Memory B cell (primary cell): Measurements from ENCODE around the gene ASB3.
A peak's percentile ranks its signal among the peaks of the same experiment; 100 is the strongest.
"Not testable (repeated sequence)": the region's sequence is repeated elsewhere in the genome, so short reads cannot be mapped to it uniquely, and the experiment has no call there.

Experiments used
- ATAC-seq: fragments of 150-1000 bp; cut with Tn5 transposase; 2 replicates; pipeline ENCODE4 v1.10.0; 2021; ENCODE audit warnings: low read depth, mild to moderate bottlenecking, moderate library complexity
- DNase-seq, 2 donors: peaks; one replicate each; pipeline ENCODE4 v3.0.0; 2022; ENCODE audit warnings: low spot score in 2 of 2
- H3K27ac Mint-ChIP-seq: one replicate; pipeline ENCODE4 v1.8.0; 2022; ENCODE audit warnings: mild to moderate bottlenecking, moderate library complexity, mixed read lengths
- H3K27me3 Mint-ChIP-seq: one replicate; pipeline ENCODE4 v1.8.0; 2022; ENCODE audit warnings: mixed read lengths
- H3K36me3 Mint-ChIP-seq: one replicate; pipeline ENCODE4 v1.8.0; 2022; ENCODE audit warnings: mild to moderate bottlenecking, mixed read lengths
- H3K4me1 Mint-ChIP-seq: one replicate; pipeline ENCODE4 v1.8.0; 2022; ENCODE audit warnings: mixed read lengths
- H3K4me3 Mint-ChIP-seq: one replicate; pipeline ENCODE4 v1.8.0; 2022; ENCODE audit warnings: mild to moderate bottlenecking, moderate library complexity, mixed read lengths
- H3K9me3 Mint-ChIP-seq: one replicate; pipeline ENCODE4 v1.8.0; 2022; ENCODE audit warnings: mixed read lengths

ASB3 gene

DNA sequence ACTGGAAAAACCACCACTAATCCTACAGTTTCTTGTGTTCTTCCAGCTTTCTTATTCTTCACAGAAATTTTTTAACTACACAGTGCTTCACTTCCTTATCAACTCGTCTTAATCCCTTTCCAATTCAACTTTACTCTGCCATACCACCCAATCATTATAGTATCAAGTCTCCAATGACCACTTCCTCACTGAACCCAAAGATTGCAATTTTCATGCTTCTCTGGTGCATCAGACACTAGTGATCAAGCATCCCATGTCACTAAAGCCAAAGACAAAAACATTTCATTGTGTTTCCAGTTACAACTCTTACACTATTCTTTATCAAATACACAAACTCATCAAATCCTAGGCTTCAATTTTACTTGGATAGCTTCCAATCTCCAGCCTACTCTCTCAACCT, 9.6 kb downstream of the ASB3 start:
- peaks cover 20% of the 10 kb centered on the region for H3K4me1 Mint-ChIP-seq
- peak overlapping the region; percentile 4 for H3K27ac Mint-ChIP-seq
- no peak for ATAC-seq
- no peak for DNase-seq
- no peak overlapping the region for H3K4me3 Mint-ChIP-seq
- H3K9me3 Mint-ChIP-seq, result no peaks in the 10 kb centered on the region
- H3K36me3 Mint-ChIP-seq, result peaks cover 15% of the 10 kb centered on the region
- no peaks in the 10 kb centered on the region for H3K27me3 Mint-ChIP-seq

DNA sequence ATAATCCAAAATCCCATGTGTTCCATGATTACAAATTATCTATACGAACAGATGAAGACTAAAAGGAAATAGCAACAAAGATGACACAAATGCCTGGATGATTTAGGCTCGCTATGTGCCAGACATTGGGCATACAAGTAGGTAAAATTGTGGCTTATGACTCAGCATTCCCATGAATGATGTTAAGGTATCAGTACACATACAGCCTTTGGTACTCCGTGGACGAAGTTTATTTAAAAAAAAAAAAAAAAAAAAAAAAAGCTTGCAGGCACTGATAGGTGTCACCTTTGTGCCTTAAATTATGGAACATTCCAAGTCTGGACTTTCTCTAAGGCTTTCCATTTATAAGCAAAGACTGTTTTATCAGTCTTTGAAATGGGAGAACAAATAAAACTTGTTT, 16.5 kb downstream of the ASB3 start:
- no peak overlapping the region for H3K4me3 Mint-ChIP-seq

DNA sequence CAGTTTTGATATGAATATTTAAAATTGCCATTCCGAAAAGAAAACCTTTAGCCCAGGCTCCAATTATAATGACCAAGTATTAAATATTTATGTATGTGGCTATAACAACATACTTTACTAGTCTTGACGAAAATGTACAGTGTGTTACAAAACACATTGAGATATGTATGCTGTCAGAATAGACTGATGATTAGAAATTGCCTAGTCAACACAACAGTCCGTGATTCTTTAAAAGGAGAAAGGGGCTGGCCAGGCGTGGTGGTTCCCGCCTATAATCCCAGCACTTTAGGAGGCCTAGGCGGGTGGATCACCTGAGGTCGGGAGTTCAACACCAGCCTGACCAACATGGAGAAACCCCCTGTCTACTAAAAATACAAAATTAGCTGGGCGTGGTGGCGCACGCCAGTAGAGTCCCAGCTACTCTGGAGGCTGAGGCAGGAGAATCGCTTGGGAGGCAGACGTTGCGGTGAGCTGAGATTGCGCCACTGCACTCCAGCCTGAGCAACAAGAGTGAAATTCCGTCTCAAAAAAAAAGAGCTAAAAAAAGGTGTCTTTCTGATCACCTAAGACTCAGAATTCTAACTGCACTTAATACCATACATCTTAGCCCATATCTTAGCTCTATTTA, 17.3 kb downstream of the ASB3 start:
- no peaks in the 10 kb centered on the region for H3K27me3 Mint-ChIP-seq
- no peak overlapping the region for H3K4me3 Mint-ChIP-seq
- ATAC-seq (no peak), DNase-seq (no peak)
- peaks cover 15% of the 10 kb centered on the region for H3K4me1 Mint-ChIP-seq
- H3K9me3 Mint-ChIP-seq, result no peaks in the 10 kb centered on the region
- peaks cover 5% of the 10 kb centered on the region for H3K36me3 Mint-ChIP-seq
- H3K27ac Mint-ChIP-seq, result no peak overlapping the region

More for the DNA sequence above, 16.5 kb downstream of the ASB3 start:
- Mint-ChIP-seq H3K9me3 (no peaks in the 10 kb centered on the region), H3K27me3 (no peaks in the 10 kb centered on the region), H3K36me3 (peaks cover 5% of the 10 kb centered on the region), H3K27ac (no peak overlapping the region), H3K4me1 (peaks cover 15% of the 10 kb centered on the region)
- no peak for DNase-seq
- ATAC-seq, result no peak

DNA sequence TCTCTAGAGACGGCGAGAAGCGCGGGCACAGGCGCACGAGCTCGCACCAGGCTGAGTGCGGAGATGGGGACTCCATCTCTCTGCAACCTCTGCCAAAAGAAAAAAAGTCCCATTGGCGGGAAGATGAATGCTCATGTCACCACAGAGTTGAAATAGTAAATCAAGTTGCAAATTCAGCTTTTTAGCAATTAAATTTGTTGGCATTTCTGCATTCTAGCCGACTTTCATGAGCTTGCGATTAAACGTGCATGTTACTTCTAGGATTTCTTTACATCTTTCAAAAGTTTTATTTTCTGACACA, 18.6 kb downstream of the ASB3 start:
- Mint-ChIP-seq H3K4me3 (peak overlapping the region; percentile 97), H3K36me3 (peaks cover 9% of the 10 kb centered on the region), H3K27me3 (no peaks in the 10 kb centered on the region), H3K27ac (peak overlapping the region; percentile 98), H3K4me1 (peaks cover 13% of the 10 kb centered on the region), H3K9me3 (no peaks in the 10 kb centered on the region)
- DNase-seq (no peak), ATAC-seq (no peak)

DNA sequence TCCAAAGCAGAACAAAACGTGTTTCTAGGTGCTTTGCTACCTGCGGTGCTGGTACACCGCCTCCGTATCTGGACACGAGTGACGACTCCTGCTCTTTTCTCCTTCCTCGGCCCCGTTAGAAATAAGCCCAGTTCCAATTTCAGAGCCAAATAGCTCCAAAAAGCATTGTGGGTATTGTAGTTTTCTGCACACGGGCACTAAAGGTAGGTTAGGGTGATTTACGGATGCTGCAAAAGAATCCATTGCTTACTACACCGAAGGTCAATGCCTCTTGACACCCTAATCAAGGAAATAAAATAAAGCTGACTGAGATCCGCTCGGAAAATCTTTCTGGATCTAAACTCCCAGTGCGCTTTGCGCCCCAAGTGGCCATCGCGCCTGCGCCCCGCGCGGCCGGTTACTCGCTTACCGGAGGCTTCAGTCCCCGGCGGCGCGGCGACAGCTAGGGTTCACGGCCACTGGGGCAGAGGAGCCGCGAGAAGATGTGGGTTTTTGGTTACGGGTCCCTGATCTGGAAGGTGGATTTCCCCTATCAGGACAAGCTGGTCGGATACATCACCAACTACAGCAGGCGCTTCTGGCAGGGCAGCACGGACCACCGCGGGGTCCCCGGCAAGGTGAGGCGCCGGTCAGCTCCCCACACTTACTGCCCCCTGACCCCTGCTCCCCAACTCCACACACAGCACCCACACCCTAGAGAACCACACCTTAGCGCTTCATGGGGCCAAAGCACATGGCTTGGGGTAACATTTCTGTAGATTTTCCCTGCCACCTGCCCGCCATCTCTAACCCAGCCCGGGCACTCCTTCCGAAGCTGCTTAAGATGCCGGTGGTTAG, 19.1 kb downstream of the ASB3 start, which contains the start of gene CHAC2:
Gene CHAC2 (plus strand): TSS at position 400 of the 837 bp plus-strand sequence. CDS start 83 bp downstream, at position 483.
- Mint-ChIP-seq H3K27me3 (no peaks in the 10 kb centered on the region), H3K27ac (peak within 1 kb of the TSS; percentile 98), H3K9me3 (no peaks in the 10 kb centered on the region), H3K36me3 (peaks cover 10% of the 10 kb centered on the region), H3K4me1 (peaks cover 13% of the 10 kb centered on the region), H3K4me3 (peak within 1 kb of the TSS; percentile 97)
- DNase-seq, result peak; percentile 79 to 86
- ATAC-seq, result peak; percentile 94

DNA sequence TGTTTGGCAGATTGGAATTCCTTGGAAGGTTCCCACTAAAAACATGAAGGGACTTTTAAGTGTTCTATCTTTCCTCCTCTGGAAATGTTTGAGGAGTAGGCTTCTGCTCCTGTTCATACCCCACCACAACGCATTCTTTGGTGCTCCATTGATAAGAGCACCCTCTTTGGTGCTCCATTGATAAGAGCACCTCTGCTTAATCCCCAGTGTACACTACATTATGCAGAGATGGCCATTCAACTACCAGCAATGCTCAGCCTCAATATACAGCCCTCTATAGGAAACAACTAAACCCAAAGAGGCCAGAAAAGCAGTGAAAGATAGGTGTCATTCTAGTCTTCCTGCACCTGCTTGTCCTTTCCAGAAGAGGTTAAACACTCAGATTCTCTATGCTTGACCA, 21.0 kb downstream of the ASB3 start:
- Mint-ChIP-seq H3K27ac (peak overlapping the region; percentile 25), H3K4me3 (no peak overlapping the region), H3K9me3 (no peaks in the 10 kb centered on the region), H3K27me3 (no peaks in the 10 kb centered on the region), H3K4me1 (peaks cover 13% of the 10 kb centered on the region), H3K36me3 (peaks cover 13% of the 10 kb centered on the region)
- no peak for ATAC-seq
- no peak for DNase-seq

DNA sequence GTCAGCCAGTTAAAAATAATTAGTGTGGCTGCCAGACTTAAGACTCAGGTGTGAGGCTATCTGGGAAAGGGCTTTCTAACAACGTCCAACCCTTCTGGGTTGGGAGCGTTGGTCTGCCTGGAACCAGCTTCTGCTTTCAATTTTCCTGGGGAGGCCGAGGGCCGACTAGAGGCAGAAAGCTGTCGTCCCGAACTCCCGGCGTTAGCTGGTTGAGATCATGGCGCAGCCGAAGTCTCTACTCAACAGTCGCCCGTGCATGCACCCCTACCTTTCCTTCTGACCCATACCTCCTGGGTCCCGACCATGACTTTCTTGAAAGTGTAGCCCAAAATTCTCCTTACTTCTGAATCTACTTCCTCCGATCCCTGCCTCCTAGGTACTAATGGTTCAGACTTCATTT, 29.5 kb downstream of the ASB3 start:
- H3K27me3 Mint-ChIP-seq, H3K9me3 Mint-ChIP-seq, H3K4me1 Mint-ChIP-seq, H3K4me3 Mint-ChIP-seq, DNase-seq, ATAC-seq: not testable (repeated sequence)
- Mint-ChIP-seq H3K36me3 (peaks cover 25% of the 10 kb centered on the region), H3K27ac (peak overlapping the region; percentile 7)

DNA sequence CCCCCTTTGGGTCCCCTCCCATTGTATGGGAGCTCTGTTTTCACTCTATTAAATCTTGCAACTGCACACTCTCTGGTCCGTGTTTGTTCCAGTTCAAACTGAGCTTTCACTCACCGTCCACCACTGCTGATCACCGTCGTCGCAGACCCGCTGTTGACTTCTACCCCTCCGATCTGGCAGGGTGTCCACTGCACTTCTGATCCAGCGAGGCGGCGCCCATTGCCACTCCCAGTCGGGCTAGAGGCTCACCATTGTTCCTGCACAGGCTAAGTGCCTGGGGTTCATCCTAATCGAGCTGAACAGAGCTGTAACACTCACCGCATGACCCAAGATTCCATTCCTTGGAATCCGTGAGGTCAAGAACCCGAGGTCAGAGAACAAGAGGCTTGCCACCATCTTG, 30.1 kb downstream of the ASB3 start:
- H3K4me3 Mint-ChIP-seq, result no peak overlapping the region
- H3K9me3 Mint-ChIP-seq, result no peaks in the 10 kb centered on the region
- H3K27ac Mint-ChIP-seq, result no peak overlapping the region
- peaks cover 22% of the 10 kb centered on the region for H3K36me3 Mint-ChIP-seq
- no peaks in the 10 kb centered on the region for H3K27me3 Mint-ChIP-seq
- H3K4me1 Mint-ChIP-seq, result peaks cover 3% of the 10 kb centered on the region
- ATAC-seq, result no peak
- DNase-seq, result no peak

DNA sequence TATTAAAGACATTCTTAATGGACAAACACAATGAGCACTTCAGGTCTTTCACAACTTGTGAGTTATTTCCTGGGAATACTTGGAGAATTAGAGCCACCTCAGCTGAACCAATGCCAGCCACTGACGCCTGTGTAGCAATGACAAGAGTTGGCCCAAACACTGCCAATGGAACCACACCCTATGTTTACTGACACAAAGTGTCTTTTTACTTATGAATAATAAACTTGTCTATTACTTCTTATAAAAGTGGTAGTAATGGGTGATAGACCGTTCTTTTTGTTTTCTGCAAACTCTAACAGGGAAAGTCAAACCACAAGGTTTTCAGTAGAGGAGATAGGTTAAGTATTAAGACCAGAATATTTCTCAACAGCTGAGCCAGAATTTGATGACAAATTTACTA, 31.6 kb downstream of the ASB3 start:
- H3K27ac Mint-ChIP-seq, result no peak overlapping the region
- H3K4me1 Mint-ChIP-seq, result peaks cover 3% of the 10 kb centered on the region
- H3K9me3 Mint-ChIP-seq, result no peaks in the 10 kb centered on the region
- no peak for DNase-seq
- H3K27me3 Mint-ChIP-seq, result no peaks in the 10 kb centered on the region
- H3K4me3 Mint-ChIP-seq, result no peak overlapping the region
- peaks cover 19% of the 10 kb centered on the region for H3K36me3 Mint-ChIP-seq
- no peak for ATAC-seq

DNA sequence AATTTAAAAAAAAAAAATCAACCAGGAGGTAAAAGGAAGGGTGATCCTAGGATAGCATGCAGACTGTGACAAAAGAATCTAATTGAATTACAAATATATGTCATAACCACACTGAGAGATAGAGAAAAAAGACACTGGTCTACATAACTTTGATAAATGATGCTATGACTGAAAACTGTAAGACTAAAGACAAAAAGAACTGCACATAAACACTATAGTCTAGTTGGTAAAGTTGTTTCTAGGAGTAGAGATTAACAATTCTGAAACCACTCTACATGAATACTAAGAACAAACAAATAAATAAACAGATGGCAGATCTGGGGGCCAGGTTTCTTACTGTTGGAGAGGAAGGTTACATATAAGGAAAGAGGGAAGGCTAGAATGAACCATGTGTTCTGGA, 33.7 kb downstream of the ASB3 start:
- Mint-ChIP-seq H3K4me3 (no peak overlapping the region), H3K27ac (no peak overlapping the region)

DNA sequence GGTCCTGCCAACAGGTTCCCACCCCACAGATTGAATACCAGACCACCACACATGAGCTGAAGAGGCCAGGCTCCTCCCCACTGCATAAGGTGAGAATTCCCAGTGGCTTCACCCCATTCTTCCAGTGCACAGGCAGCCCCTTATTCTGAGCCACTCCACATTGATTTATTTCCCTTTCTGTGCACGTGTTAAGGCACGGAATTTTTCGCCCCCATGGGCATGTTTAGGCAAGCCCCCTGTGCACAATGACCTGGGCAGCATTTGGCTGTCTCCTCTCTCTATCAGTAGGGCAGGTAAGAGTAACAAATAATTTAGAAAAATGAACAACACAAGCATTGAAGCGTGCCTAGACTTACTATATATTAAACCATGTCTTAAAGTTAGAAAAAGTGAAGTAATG, 34.4 kb downstream of the ASB3 start:
- Mint-ChIP-seq H3K27me3 (no peaks in the 10 kb centered on the region), H3K9me3 (no peaks in the 10 kb centered on the region), H3K27ac (peak overlapping the region; percentile 43), H3K36me3 (peaks cover 24% of the 10 kb centered on the region), H3K4me3 (no peak overlapping the region), H3K4me1 (peaks cover 3% of the 10 kb centered on the region)
- DNase-seq (no peak), ATAC-seq (no peak)

More for the DNA sequence above, 33.7 kb downstream of the ASB3 start:
- H3K36me3 Mint-ChIP-seq, result peaks cover 23% of the 10 kb centered on the region
- H3K9me3 Mint-ChIP-seq, result no peaks in the 10 kb centered on the region
- DNase-seq (no peak), ATAC-seq (no peak)
- H3K4me1 Mint-ChIP-seq, result peaks cover 3% of the 10 kb centered on the region
- no peaks in the 10 kb centered on the region for H3K27me3 Mint-ChIP-seq

DNA sequence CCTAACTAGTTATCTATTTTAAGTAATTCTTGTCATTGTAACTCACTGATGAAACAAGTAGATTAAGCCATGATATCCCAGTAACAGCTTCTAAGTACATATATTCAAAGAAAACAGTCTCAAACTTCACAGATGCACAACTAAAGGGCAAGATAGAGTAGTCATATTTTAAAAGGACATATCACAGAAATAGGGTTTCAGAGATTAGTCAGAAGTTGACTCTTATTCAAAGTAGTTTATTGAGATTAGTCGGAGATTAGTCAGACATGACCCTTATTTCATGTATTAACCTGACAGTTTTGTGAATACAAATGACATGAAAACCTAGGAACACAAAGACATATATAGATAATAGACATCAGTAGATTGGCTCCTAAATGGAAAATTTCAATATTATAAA, 35.0 kb downstream of the ASB3 start:
- Mint-ChIP-seq H3K27me3 (no peaks in the 10 kb centered on the region), H3K9me3 (no peaks in the 10 kb centered on the region), H3K36me3 (peaks cover 22% of the 10 kb centered on the region), H3K27ac (peak overlapping the region; percentile 20), H3K4me1 (peaks cover 3% of the 10 kb centered on the region), H3K4me3 (no peak overlapping the region)
- DNase-seq (no peak), ATAC-seq (no peak)

DNA sequence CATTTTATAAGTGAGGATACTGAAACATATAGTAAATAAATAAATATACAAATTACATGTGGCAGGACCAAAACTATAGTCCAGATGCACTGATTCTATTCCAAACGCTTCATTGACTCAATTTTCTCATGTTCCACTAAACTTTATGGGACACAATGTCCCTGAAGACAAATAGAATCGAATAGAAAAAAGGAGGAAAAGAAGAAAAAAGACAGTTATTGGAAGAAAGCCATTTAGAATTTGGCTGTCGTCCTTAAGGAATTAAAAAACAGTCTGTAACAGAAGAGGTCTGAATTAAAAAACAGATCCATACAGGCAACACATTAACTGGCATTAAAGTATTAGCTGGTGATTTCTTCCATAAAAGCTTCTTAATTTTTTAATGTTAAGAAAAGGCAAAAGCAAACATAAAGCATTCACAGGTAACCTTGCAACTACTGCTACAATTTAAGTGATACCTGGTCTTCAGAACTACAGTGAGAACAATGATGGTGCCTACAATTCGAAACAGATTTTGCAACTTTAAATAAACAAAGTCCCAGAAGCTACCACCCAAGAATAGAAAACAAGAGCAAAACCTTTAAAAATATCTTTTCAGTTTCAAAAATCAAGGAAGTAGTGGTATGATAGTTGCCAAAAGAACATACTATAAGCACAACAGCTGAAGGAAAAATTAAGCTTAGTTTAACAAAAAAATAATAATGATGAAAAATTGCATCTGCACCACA, 36.5 kb downstream of the ASB3 start:
- no peak for ATAC-seq
- peaks cover 6% of the 10 kb centered on the region for H3K4me1 Mint-ChIP-seq
- DNase-seq, result no peak
- H3K27ac Mint-ChIP-seq, result no peak overlapping the region
- H3K9me3 Mint-ChIP-seq, result no peaks in the 10 kb centered on the region
- H3K4me3 Mint-ChIP-seq, result no peak overlapping the region
- peaks cover 18% of the 10 kb centered on the region for H3K36me3 Mint-ChIP-seq
- H3K27me3 Mint-ChIP-seq, result no peaks in the 10 kb centered on the region

DNA sequence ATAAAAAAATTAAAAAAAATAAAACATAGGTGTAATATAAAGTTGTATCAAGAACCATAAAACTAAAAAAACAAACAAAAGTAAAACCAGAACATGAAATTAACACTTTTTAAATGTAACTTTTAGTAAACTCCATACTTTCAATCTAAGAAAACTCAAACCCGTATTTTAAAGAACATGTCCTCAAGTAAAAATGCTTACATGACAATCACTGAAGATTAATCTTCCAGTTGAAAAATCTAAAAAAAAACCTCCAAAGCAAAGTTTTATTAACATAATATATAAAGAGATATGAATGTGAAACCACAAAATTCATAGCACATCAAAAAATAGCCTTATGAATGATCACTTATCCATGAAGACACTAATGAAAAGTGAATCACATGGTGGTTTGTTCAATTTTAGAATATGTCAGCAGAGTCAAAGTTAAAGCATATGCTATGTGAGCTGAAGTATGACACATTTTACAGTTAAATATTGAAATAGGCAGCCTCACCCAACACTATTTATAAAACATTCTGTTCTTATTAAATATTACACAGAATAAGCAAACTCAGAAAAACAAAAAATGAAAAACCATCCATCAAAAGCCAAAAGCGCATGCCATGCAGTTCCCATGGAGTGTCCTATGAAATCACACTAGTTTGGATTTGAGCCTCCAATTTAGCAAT, 42.2 kb downstream of the ASB3 start:
- Mint-ChIP-seq H3K36me3 (peaks cover 30% of the 10 kb centered on the region), H3K27me3 (no peaks in the 10 kb centered on the region), H3K4me3 (no peak overlapping the region), H3K9me3 (no peaks in the 10 kb centered on the region), H3K4me1 (peaks cover 10% of the 10 kb centered on the region), H3K27ac (peak overlapping the region; percentile 53)
- no peak for ATAC-seq
- DNase-seq, result no peak
